HG02973 (cell line): ENCODE data around the gene MAGEF1.

ENCODE experiments used
- ATAC-seq: cut with Tn5 transposase; IDR thresholded peaks from one replicate; pipeline ENCODE4 v1.9.1; 2021; ENCODE audit warnings: moderate library complexity; ENCODE audit not compliant: unreplicated experiment

MAGEF1 gene

GRCh38 chr3:184691397-184692231, 20.2 kb downstream of the MAGEF1 start:
- ATAC-seq = no peak

DNA sequence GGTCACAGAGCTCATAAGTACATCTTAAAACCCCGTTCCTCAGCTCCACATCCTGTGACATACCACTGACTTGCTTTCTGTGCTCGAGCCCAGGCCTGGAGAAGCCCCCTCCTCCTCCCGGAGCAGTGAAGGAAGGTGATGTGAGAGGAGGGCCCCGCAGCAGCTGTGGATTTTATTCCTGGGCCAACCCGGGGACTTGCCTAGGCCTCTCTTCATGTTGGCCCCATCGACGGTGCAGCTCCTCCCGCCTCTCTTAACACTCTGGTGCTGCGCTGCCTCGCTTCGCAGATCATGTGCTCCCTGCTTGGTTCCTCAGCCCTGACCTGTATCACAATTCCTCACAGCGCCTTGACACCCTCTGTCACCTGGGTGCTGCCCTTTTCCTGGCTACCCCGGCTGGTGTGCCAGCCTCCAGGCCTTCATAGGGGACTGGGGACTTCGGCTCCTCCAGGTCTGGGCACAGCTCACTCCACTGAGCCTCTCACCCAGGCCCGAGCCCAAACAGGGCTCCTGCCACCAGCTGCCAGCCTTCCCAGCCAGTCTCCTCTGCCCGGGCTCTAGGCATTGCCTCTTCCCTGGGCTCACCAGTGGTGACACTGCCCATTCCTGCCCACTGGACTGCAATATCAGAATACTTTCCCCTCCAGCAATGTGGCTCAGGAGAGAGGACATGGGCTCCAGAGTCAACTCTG, 21.5 kb downstream of the MAGEF1 start:
- ATAC-seq = no peak

DNA sequence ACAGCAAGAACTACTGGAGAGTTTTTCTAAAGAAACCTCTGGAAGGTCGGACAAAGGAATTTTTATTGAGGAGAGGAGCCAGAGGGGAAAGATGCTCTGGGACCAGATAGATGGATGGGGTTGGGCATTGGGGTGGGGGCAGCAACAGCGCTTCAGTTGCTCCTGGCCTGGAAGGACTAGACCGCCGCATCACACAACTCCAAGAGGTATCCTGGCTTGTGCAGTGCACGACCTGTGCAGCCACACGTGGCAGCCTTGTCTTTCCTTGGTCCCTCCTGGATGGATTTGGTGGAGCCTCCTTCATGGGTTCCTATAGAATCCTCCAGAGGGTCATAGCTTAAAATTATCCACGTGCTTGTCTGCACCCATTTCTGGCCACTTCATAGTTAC, 23.0 kb downstream of the MAGEF1 start:
- no peak for ATAC-seq

DNA sequence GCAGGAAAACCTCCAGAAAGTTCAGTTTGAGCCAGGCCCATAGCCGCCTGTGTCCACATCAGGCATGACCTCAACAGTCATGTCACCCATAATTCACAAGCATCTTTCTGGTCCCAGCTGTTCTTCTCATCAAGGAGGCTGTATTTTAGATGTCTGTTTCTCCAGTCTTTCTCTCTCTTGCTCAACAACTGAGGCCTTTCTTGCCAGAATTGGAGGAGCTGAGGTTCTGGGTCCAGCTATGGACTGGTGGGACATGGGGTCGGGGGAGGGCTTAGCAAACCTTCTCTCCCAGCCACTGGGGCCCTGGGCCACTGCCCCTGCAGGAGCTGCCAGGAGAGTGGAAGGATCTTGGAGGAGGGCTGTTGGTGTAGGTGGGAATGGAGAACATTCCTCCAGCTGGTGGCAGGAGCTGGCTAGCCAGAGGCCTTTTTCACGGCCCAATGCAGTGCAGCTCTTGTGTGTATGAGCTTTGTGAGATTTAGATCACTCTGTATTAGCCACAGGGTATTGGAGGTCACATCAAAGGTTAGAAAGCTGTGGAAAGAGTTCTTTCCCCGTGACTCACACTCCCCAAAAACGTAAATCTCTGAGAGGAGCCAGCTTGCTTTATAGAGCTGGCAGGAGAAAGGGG, 23.5 kb downstream of the MAGEF1 start:
- no peak for ATAC-seq

- ATAC-seq = no peak
Observed at GRCh38 chr3:184687363-184688015, 24.4 kb downstream of the MAGEF1 start.

DNA sequence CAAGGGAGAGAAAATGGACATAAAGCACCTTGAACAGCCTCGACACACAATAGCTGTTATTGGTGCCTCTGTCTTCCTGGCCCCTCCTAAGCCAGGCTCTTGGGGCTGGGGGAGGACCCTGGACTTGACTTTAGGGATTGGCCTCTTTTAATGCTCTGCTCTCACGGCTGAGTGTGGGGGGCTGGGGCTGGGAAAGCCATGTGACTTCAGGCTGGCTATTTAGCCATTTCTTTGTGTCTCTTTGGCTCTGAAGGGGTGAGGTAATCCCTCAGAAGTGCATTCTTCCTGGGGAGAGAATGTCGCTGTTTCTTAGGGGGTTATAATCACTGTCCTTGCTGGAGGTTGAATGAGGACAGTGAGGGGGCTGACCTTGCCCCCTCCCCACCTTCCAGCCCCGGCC, 26.2 kb downstream of the MAGEF1 start:
- ATAC-seq = no peak

DNA sequence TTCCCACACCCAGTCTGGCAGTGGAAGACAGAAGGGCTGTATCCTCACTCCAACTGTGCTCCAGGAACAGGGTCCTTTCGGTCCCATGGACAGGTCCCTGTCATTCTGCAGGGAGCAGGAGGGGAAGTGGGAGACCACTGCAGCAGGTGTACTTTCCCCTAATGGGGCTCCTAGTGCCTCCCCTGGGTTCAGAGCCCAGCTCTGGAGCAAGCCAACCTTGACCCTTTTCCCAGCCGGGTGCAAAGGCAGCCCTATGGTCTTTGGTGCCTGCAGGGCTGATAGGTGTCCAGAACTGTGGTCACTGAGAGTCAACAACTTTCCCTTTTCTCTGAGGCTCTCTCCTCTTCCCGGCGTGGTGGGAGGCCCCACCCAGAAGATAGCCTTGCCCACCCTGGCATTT, 26.8 kb downstream of the MAGEF1 start:
- no peak for ATAC-seq

DNA sequence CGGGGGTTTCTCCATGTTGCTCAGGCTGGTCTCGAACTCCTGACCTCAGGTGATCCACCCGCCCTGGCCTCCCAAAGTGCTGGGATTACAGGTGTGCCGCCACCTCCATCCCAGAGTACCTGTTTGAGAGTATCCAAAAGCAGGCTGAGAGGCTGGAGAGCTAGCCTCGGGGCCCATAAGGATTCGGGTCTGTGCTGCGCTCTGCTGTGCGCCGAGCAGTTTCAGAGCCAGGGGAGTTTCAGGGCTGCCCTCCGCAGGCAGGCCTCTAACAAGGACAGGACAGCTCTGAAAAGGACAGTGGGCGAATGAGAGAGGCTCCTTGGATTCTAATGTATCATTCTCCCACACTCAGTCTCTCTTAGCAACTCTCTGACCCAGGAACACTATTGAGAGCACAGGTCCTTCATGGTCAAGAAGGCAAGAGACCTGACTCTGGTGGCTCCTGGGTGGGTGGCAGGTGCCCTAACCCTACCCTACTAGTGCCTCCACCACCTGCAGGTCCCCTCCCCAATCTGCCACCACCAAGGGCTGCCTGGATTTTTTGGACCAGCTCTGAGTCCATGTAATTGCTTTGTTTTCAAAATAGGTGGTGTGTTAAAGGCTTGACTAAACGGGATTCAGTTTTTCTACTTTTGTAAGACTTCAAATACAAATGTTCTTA, 27.8 kb downstream of the MAGEF1 start:
- ATAC-seq = no peak

GRCh38 chr3:184683234-184683633, 28.6 kb downstream of the MAGEF1 start:
- ATAC-seq = no peak

- no peak for ATAC-seq
Observed at GRCh38 chr3:184682671-184683070, 29.2 kb downstream of the MAGEF1 start.

GRCh38 chr3:184680385-184681345, 31.2 kb downstream of the MAGEF1 start:
- no peak for ATAC-seq

DNA sequence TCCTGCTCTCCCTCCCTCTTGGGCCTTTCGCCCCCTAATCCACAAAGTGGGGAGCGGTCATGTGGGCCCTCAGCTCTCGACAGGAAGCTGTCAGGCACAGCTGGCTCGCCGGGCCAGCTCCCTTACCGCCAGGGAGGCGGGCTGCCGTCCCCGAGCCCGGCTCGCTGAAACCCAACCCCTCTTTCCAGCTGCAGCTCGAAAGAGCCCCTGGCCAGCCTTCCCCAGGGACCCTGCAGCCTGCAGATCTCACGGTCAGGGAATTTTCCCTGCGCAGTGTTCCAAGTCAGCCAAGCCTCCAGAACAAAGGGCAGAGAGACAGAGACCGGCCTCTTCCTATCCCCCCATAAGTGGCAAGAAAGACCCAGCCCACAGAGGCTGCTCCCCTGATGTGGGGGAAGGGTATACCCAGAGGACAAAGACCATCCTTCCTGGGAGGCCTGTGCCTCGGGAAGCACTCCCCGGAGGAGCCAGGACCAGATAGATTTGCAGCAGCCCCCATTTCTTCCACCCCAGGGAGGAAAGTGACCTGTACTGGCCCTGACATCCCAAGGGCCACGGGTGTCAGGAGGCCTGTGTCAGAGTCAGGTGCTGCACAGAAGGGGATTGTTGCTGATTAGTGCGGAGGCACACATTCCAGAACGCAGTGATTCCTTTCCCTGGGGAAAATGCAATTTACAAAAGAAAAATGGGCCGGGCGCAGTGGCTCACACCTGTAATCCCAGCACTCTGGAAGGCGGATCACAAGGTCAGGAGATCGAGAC, 32.6 kb downstream of the MAGEF1 start:
- ATAC-seq = no peak

- no peak for ATAC-seq
Observed at GRCh38 chr3:184678317-184679055, 33.4 kb downstream of the MAGEF1 start.

- no peak for ATAC-seq
Observed at GRCh38 chr3:184677344-184678316, 34.2 kb downstream of the MAGEF1 start.

DNA sequence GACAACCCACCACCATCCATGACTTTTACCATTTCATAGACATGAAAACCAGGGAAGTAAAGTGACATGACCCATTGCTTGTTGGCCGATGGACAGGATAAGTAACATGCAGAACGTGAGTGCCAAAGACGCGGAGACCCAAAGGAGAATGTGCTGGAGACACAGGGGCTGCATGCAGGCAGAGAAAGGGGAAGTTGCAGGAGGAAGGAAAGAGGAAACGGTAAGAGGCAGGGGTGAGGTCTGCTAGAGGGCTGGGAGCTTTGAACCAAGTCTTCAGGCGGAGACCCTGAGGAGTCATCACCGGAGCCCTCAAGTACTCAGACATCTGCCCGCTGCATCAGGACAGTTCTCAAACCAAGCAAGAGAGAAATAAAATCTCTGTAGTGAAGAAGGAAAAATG, 34.9 kb downstream of the MAGEF1 start:
- no peak for ATAC-seq

- ATAC-seq = no peak
Observed at GRCh38 chr3:184674626-184675025, 37.2 kb downstream of the MAGEF1 start.
